Measurements from ENCODE around the gene DBI. TPM values are rescaled to one million over a fixed set of nuclear protein-coding genes. Genes with fewer than 3 reads are reported as not detected.

The DBI gene
- total RNA-seq, 1 experiment from 2014 or later = 253 TPM

GRCh38 chr2:119352357-119352756 is 14.4 kb upstream of the DBI start:
- intact Hi-C loops (cut with micrococcal nuclease; ENCODE audit: unreplicated experiment) (no loop called here), in situ Hi-C loops (cut with HindIII; ENCODE audit: low pct_unique_long_range_greater_than_20kb, low sequenced_read_pairs) (no loop called here)
- Histone ChIP-seq H3K27me3 (ENCODE audit: control insufficient read depth, insufficient read depth, low read length) (no peaks in the 10 kb centered on the region), H3K4me3 (ENCODE audit: low read depth in 2 of 2, low read length in 2 of 2) (no peak overlapping the region), H3K36me3 (ENCODE audit: control insufficient read depth, insufficient read depth, low read length) (no peaks in the 10 kb centered on the region), H3K27ac (ENCODE audit: low read length) (no peak overlapping the region), H3K9me3 (ENCODE audit: control insufficient read depth, insufficient read depth, low read depth, low read length) (no peaks in the 10 kb centered on the region), H3K4me1 (ENCODE audit: control insufficient read depth, insufficient read depth, low read length) (no peaks in the 10 kb centered on the region)
- ChIA-PET CTCF (no interaction called here), POLR2A (no interaction called here)
- DNase-seq (ENCODE audit: low read depth, low spot score) = no peak
- no peak for TF ChIP-seq TCF7L2 (IDR thresholded peaks at IDR 0.05; ENCODE audit: low read depth, low read length)
- TF ChIP-seq POLR2AphosphoS5 (IDR thresholded peaks at IDR 0.05; ENCODE audit: low read depth, low read length) = no peak
- TF ChIP-seq SIN3A (IDR thresholded peaks at IDR 0.05; ENCODE audit: borderline replicate concordance, insufficient read depth, low read depth, low read length) = no peak
- TF ChIP-seq REST (IDR thresholded peaks at IDR 0.05; ENCODE audit: insufficient read depth in 1 of 2, low read depth in 2 of 2, low read length in 1 of 2) = no peak
- no peak for ATAC-seq
- no TSS peak for BruUV-seq (replicated peaks)

GRCh38 chr2:119354860-119355259 is 11.9 kb upstream of the DBI start:
- no peak for TF ChIP-seq CTCF (IDR thresholded peaks at IDR 0.05)
- no peaks in the 10 kb centered on the region for H3K4me1 ChIP-seq (ENCODE audit: control insufficient read depth, insufficient read depth, low read length)
- H3K4me3 ChIP-seq (ENCODE audit: low read depth in 2 of 2, low read length in 2 of 2) = no peak overlapping the region
- ChIA-PET POLR2A (no interaction called here), CTCF (no interaction called here)
- H3K27ac ChIP-seq (ENCODE audit: low read length) = no peak overlapping the region
- in situ Hi-C loops (cut with HindIII; ENCODE audit: low pct_unique_long_range_greater_than_20kb, low sequenced_read_pairs) = no loop called here
- ATAC-seq (no peak), DNase-seq (ENCODE audit: low read depth, low spot score) (no peak)
- intact Hi-C loops (cut with micrococcal nuclease; ENCODE audit: unreplicated experiment) = no loop called here
- no TSS peak for BruUV-seq (replicated peaks)
- no peaks in the 10 kb centered on the region for H3K36me3 ChIP-seq (ENCODE audit: control insufficient read depth, insufficient read depth, low read length)
- H3K9me3 ChIP-seq (ENCODE audit: control insufficient read depth, insufficient read depth, low read depth, low read length) = no peaks in the 10 kb centered on the region
- no peaks in the 10 kb centered on the region for H3K27me3 ChIP-seq (ENCODE audit: control insufficient read depth, insufficient read depth, low read length)

GRCh38 chr2:119359774-119360173 is 7.0 kb upstream of the DBI start:
- TF ChIP-seq CTCF (IDR thresholded peaks at IDR 0.05) = no peak
- no peak for TF ChIP-seq POLR2AphosphoS5 (IDR thresholded peaks at IDR 0.05; ENCODE audit: low read depth, low read length)
- TF ChIP-seq SIN3A (IDR thresholded peaks at IDR 0.05; ENCODE audit: borderline replicate concordance, insufficient read depth, low read depth, low read length) = no peak
- TF ChIP-seq REST (IDR thresholded peaks at IDR 0.05; ENCODE audit: insufficient read depth in 1 of 2, low read depth in 2 of 2, low read length in 1 of 2) = no peak
- no peak for TF ChIP-seq TCF7L2 (IDR thresholded peaks at IDR 0.05; ENCODE audit: low read depth, low read length)
- Histone ChIP-seq H3K27ac (ENCODE audit: low read length) (no peak overlapping the region), H3K4me3 (ENCODE audit: low read depth in 2 of 2, low read length in 2 of 2) (no peak overlapping the region), H3K4me1 (ENCODE audit: control insufficient read depth, insufficient read depth, low read length) (peaks cover under 1% of the 10 kb centered on the region; the same call in 1 of the 2 replicates), H3K9me3 (ENCODE audit: control insufficient read depth, insufficient read depth, low read depth, low read length) (no peaks in the 10 kb centered on the region), H3K36me3 (ENCODE audit: control insufficient read depth, insufficient read depth, low read length) (no peaks in the 10 kb centered on the region), H3K27me3 (ENCODE audit: control insufficient read depth, insufficient read depth, low read length) (no peaks in the 10 kb centered on the region)
- DNase-seq (ENCODE audit: low read depth, low spot score) (no peak), ATAC-seq (no peak)
- POLR2A ChIA-PET = no interaction called here
- in situ Hi-C loops (cut with HindIII; ENCODE audit: low pct_unique_long_range_greater_than_20kb, low sequenced_read_pairs) (no loop called here), intact Hi-C loops (cut with micrococcal nuclease; ENCODE audit: unreplicated experiment) (no loop called here)
- BruUV-seq (replicated peaks) = no TSS peak
- CTCF ChIA-PET = no interaction called here
